Esophagus squamous epithelium (tissue), 4 donors: ENCODE data around the gene NT5DC1.

Source experiments
- POLR2A ChIP-seq, 4 donors: fragments of 450-650 bp; IDR thresholded peaks; one replicate each; pipeline ENCODE4 v1.6.1; 2017; ENCODE audit warnings: antibody characterized with exemption in 4 of 4, mild to moderate bottlenecking in 4 of 4, moderate library complexity in 3 of 4
- TF ChIP-seq, protein P1 (sequence below), 6 experiments: fragments of 450-650 bp in 4 of 6; fragments of 200-600 bp in 2 of 6; sonication (generic) in 2 of 6; IDR thresholded peaks; one replicate each; pipeline ENCODE4 v1.5.1; 2016 to 2019; ENCODE audit warnings: antibody characterized with exemption in 6 of 6, mild to moderate bottlenecking in 4 of 6, moderate library complexity in 4 of 6

DNA sequence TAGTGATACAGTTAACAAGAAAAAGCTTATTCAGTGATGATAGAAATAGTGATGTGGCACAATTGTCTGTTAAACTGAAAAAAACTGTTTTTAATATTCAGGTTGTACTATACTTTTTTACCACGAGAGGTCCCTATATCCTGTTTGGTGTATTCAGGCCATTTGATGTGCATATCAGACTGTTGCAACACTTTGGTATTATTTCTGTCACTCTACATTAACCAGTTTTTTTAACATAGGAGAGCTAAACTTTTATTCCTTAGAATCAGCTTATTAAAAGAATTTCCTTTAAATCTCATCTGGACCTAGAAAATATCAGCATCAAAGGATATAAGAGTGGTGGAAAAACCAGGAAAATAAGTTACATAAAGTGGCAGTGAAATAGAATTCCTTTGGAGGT is 116.4 kb downstream of the NT5DC1 start:
- TF ChIP-seq, protein P1, sequence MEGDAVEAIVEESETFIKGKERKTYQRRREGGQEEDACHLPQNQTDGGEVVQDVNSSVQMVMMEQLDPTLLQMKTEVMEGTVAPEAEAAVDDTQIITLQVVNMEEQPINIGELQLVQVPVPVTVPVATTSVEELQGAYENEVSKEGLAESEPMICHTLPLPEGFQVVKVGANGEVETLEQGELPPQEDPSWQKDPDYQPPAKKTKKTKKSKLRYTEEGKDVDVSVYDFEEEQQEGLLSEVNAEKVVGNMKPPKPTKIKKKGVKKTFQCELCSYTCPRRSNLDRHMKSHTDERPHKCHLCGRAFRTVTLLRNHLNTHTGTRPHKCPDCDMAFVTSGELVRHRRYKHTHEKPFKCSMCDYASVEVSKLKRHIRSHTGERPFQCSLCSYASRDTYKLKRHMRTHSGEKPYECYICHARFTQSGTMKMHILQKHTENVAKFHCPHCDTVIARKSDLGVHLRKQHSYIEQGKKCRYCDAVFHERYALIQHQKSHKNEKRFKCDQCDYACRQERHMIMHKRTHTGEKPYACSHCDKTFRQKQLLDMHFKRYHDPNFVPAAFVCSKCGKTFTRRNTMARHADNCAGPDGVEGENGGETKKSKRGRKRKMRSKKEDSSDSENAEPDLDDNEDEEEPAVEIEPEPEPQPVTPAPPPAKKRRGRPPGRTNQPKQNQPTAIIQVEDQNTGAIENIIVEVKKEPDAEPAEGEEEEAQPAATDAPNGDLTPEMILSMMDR (IDR thresholded peaks at IDR 0.05) = peak in 4 of 6 experiments; percentile 27 to 62 (median 38)
- no peak for TF ChIP-seq POLR2A (IDR thresholded peaks at IDR 0.05)
